Muscle layer of colon (tissue), 2 donors: ENCODE data around the gene C4BPA.

Source experiments
- H3K27ac ChIP-seq: one replicate; pipeline ENCODE4 v1.7.0; 2013; ENCODE audit warnings: low read depth, mild to moderate bottlenecking, low read length, moderate library complexity
- H3K27me3 ChIP-seq, 2 donors: one replicate each; pipeline ENCODE4 v1.7.0; 2013; ENCODE audit warnings: low read length in 2 of 2, mild to moderate bottlenecking in 2 of 2; ENCODE audit not compliant: insufficient read depth in 2 of 2, control insufficient read depth in 1 of 2
- H3K36me3 ChIP-seq: one replicate; pipeline ENCODE4 v1.7.0; 2013; ENCODE audit warnings: mild to moderate bottlenecking, low read length; ENCODE audit not compliant: insufficient read depth
- H3K4me1 ChIP-seq: one replicate; pipeline ENCODE4 v1.7.0; 2013; ENCODE audit warnings: mild to moderate bottlenecking, low read length; ENCODE audit not compliant: insufficient read depth
- H3K4me3 ChIP-seq, 2 donors: one replicate each; pipeline ENCODE4 v1.7.0; 2013; ENCODE audit warnings: low read length in 2 of 2, low read depth in 1 of 2, mild to moderate bottlenecking in 1 of 2, moderate library complexity in 1 of 2
- H3K9ac ChIP-seq: one replicate; pipeline ENCODE4 v1.7.0; 2013; ENCODE audit warnings: low read length
- H3K9me3 ChIP-seq: one replicate; pipeline ENCODE4 v1.7.0; 2013; ENCODE audit warnings: mild to moderate bottlenecking, low read length
- donor health status: abdominal sarcoma.
- donor health status: Adenocarcinoma of cecum.

Gene C4BPA

DNA sequence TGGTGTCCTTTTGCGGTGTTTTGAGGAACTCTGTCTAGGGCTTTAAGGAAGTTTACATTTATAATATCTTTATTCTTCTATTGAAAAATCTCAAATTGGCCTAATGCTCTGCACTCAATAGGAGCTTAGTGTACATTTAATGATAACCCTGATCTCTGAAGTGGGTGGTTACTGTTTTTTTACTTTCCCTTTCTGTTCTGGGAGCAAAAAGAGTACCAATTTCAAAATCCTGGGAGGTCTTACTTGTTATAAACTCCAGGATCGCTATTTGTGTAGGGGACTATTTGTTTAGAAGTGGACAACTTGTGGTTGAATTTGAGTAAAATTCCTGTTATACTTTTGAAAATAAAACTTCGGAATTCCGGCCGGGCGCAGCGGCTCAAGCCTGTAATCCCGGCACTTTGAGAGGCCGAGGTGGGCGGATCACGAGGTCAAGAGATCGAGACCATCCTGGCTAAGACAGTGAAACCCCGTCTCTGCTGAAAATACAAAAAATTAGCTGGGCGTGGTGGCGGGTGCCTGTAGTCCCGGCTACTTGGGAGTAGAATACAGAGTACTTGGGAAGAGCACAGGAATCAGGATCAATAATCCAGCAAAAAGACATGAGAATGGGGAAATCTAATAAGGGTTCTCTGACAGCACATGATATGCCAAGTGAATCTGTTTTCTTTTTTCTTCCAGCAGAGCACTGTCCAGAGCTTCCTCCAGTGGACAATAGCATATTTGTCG, 14.2 kb upstream of the C4BPA start:
- H3K4me3 ChIP-seq = no peak overlapping the region
- H3K9ac ChIP-seq = no peak overlapping the region
- no peaks in the 10 kb centered on the region for H3K27me3 ChIP-seq
- no peaks in the 10 kb centered on the region for H3K36me3 ChIP-seq
- no peaks in the 10 kb centered on the region for H3K9me3 ChIP-seq
- no peak overlapping the region for H3K27ac ChIP-seq
- no peaks in the 10 kb centered on the region for H3K4me1 ChIP-seq

DNA sequence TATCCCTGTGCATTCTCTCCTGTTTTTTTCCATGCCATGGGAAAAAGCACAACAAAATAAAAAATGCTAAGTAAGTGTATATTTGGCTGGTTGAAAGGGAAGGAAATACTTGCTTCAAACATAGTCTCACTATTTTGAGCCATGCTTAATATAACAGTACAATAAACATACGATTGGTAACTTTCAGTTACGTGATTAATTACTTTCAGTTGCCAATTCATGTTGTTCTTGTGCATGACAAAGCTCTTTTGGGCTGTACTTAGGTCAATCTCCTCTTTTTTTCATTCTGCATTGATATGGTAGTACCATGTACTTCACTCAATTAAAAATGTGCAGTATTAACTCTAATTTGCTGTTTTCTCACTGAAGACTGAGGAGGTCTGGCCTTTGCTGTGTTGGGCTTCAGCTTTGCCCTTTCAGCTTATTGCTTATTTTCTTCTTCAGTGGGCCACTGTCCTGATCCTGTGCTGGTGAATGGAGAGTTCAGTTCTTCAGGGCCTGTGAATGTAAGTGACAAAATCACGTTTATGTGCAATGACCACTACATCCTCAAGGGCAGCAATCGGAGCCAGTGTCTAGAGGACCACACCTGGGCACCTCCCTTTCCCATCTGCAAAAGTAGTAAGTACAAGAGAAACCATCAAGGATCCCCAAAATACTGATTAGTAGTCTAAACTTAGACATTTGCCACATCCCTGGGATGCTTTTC, 12.7 kb upstream of the C4BPA start:
- H3K9me3 ChIP-seq = no peaks in the 10 kb centered on the region
- H3K4me3 ChIP-seq = no peak overlapping the region
- H3K27me3 ChIP-seq = no peaks in the 10 kb centered on the region
- no peak overlapping the region for H3K27ac ChIP-seq
- H3K4me1 ChIP-seq = no peaks in the 10 kb centered on the region
- H3K9ac ChIP-seq = no peak overlapping the region
- no peaks in the 10 kb centered on the region for H3K36me3 ChIP-seq

GRCh38 chr1:207093944-207094343, 10.1 kb upstream of the C4BPA start:
- H3K4me1 ChIP-seq = no peaks in the 10 kb centered on the region
- H3K27me3 ChIP-seq = no peaks in the 10 kb centered on the region
- no peaks in the 10 kb centered on the region for H3K9me3 ChIP-seq
- H3K4me3 ChIP-seq = no peak overlapping the region
- H3K27ac ChIP-seq = no peak overlapping the region
- no peak overlapping the region for H3K9ac ChIP-seq
- no peaks in the 10 kb centered on the region for H3K36me3 ChIP-seq

- H3K9me3 ChIP-seq = no peaks in the 10 kb centered on the region
- no peak overlapping the region for H3K27ac ChIP-seq
- no peak overlapping the region for H3K4me3 ChIP-seq
- H3K4me1 ChIP-seq = no peaks in the 10 kb centered on the region
- no peaks in the 10 kb centered on the region for H3K27me3 ChIP-seq
- H3K36me3 ChIP-seq = no peaks in the 10 kb centered on the region
- no peak overlapping the region for H3K9ac ChIP-seq
These were observed 6.1 kb upstream of the C4BPA start for GRCh38 chr1:207097871-207098324.

DNA sequence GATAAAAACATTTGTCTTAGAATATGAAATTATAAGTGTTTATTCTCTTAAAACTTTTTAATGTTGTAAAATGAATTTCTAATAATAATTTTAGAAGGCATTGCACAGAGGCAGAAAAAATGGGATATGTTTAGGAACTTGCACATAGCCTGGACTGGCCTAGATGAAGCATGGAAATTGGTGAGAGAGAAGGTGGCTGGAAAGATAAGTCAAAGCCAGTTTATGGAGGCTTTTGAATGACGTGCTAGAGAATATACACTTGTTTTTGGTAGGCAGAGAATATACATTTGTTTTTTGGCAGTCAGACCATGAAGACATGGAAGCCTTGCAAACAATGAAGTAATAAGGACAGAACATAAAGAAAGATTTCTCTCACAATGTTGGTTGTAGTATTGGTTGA, 2.3 kb upstream of the C4BPA start:
- Histone ChIP-seq H3K27me3 (no peaks in the 10 kb centered on the region), H3K36me3 (no peaks in the 10 kb centered on the region), H3K4me1 (no peaks in the 10 kb centered on the region), H3K4me3 (no peak overlapping the region), H3K9ac (no peak overlapping the region), H3K27ac (no peak overlapping the region), H3K9me3 (no peaks in the 10 kb centered on the region)

GRCh38 chr1:207102146-207102545, 1.9 kb upstream of the C4BPA start:
- H3K4me3 ChIP-seq = no peak overlapping the region
- H3K27ac ChIP-seq = no peak overlapping the region
- no peaks in the 10 kb centered on the region for H3K36me3 ChIP-seq
- H3K9me3 ChIP-seq = no peaks in the 10 kb centered on the region
- H3K27me3 ChIP-seq = no peaks in the 10 kb centered on the region
- H3K9ac ChIP-seq = no peak overlapping the region
- H3K4me1 ChIP-seq = no peaks in the 10 kb centered on the region

- Histone ChIP-seq H3K4me1 (no peaks in the 10 kb centered on the region), H3K36me3 (no peaks in the 10 kb centered on the region), H3K27ac (no peak overlapping the region), H3K4me3 (no peak overlapping the region), H3K9ac (no peak overlapping the region), H3K27me3 (no peaks in the 10 kb centered on the region), H3K9me3 (no peaks in the 10 kb centered on the region)
These were observed 1.4 kb upstream of the C4BPA start for GRCh38 chr1:207102659-207103058.

- Histone ChIP-seq H3K36me3 (no peaks in the 10 kb centered on the region), H3K9ac (no peak overlapping the region), H3K9me3 (no peaks in the 10 kb centered on the region), H3K27me3 (no peaks in the 10 kb centered on the region), H3K27ac (no peak overlapping the region), H3K4me1 (no peaks in the 10 kb centered on the region), H3K4me3 (no peak overlapping the region)
These were observed 5.0 kb downstream of the C4BPA start for GRCh38 chr1:207109004-207109403.

- Histone ChIP-seq H3K36me3 (no peaks in the 10 kb centered on the region), H3K4me3 (no peak overlapping the region), H3K9me3 (no peaks in the 10 kb centered on the region), H3K4me1 (no peaks in the 10 kb centered on the region), H3K27ac (no peak overlapping the region), H3K27me3 (no peaks in the 10 kb centered on the region), H3K9ac (no peak overlapping the region)
These were observed 8.7 kb downstream of the C4BPA start for GRCh38 chr1:207112616-207113296.

GRCh38 chr1:207115269-207115668, 11.2 kb downstream of the C4BPA start:
- Histone ChIP-seq H3K27ac (no peak overlapping the region), H3K9ac (no peak overlapping the region), H3K36me3 (no peaks in the 10 kb centered on the region), H3K27me3 (no peaks in the 10 kb centered on the region), H3K4me3 (no peak overlapping the region), H3K9me3 (no peaks in the 10 kb centered on the region), H3K4me1 (no peaks in the 10 kb centered on the region)

DNA sequence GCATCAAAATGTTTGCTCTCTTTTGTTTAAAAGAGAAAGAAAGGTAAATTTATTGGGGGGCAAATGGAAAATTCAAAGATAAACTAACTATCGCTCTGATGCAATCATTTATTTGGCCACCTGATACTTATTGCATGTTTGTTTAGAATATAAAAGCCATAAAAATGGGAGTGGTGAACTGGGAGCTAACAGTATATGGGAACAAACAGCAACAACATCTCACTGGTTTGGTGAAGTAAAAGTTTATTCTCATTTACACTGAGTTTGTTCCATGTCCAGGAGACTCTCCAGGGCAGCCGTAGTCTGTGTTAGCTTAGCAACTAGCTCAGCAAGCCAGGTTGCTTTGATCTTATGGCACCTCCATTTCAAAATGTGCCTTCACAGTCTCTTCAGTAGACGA, 20.4 kb downstream of the C4BPA start:
- Histone ChIP-seq H3K27ac (no peak overlapping the region), H3K27me3 (no peaks in the 10 kb centered on the region)

More for the DNA sequence above, 20.4 kb downstream of the C4BPA start:
- Histone ChIP-seq H3K4me3 (no peak overlapping the region), H3K9me3 (peaks cover 4% of the 10 kb centered on the region), H3K4me1 (no peaks in the 10 kb centered on the region), H3K36me3 (no peaks in the 10 kb centered on the region), H3K9ac (no peak overlapping the region)
